WTC11 (cell line): Measurements from ENCODE around the gene ATF3. TPM values are rescaled to one million over a fixed set of nuclear protein-coding genes. Genes with fewer than 3 reads are reported as not detected.

Experiments used
- ATAC-seq: fragments of 200-7000 bp; cut with Tn5 transposase; 2 replicates; pipeline ENCODE4 v1.10.0; 2021; ENCODE audit warnings: mild to moderate bottlenecking, moderate library complexity
- CTCF ChIA-PET: fragments of 300-600 bp; sonication (Branson Sonifier 250); formaldehyde crosslinking; loops from one replicate; lab custom pipeline; 2021; ENCODE audit warnings: antibody characterized with exemption; lab: Charles Lee
- POLR2A ChIA-PET: fragments of 350-600 bp; sonication (Branson Sonifier 250); formaldehyde crosslinking; loops from one replicate; lab custom pipeline; 2021; ENCODE audit warnings: antibody characterized with exemption; lab: Charles Lee
- DNase-seq: peaks from one replicate; pipeline ENCODE4 v3.0.0; 2021; ENCODE audit warnings: low spot score
- H3K27ac Mint-ChIP-seq: 2 replicates; pipeline ENCODE4 v1.8.0; 2021; ENCODE audit warnings: mixed read lengths
- H3K27me3 Mint-ChIP-seq: 2 replicates; pipeline ENCODE4 v1.8.0; 2021; ENCODE audit warnings: low read depth, mild to moderate bottlenecking, moderate library complexity, mixed read lengths
- H3K36me3 Mint-ChIP-seq: 2 replicates; pipeline ENCODE4 v1.8.0; 2021; ENCODE audit warnings: mixed read lengths
- H3K4me1 Mint-ChIP-seq: 2 replicates; pipeline ENCODE4 v1.8.0; 2022; ENCODE audit warnings: mixed read lengths
- H3K4me3 Mint-ChIP-seq: 2 replicates; pipeline ENCODE4 v1.8.0; 2021; ENCODE audit warnings: mild to moderate bottlenecking, moderate library complexity, mixed read lengths
- H3K9me3 Mint-ChIP-seq: 2 replicates; pipeline ENCODE4 v1.8.0; 2021; ENCODE audit warnings: mixed read lengths
- AR ChIP-seq: fragments of 250-450 bp; sonication (Bioruptor Pico); IDR thresholded peaks from 2 replicates; pipeline ENCODE4 v1.9.0; 2021; ENCODE audit warnings: mild to moderate bottlenecking
- ATF3 ChIP-seq: sonication (generic); formaldehyde crosslinking; conservative IDR thresholded peaks from 2 replicates; pipeline ENCODE4 v1.8.1; 2022; ENCODE audit warnings: mild to moderate bottlenecking, missing genetic modification reagents
- CTCF ChIP-seq: fragments of 200-600 bp; IDR thresholded peaks from 2 replicates; pipeline ENCODE4 v1.8.0; 2022; ENCODE audit warnings: antibody characterized with exemption
- E2F1 ChIP-seq: sonication (generic); formaldehyde crosslinking; IDR thresholded peaks from 2 replicates; pipeline ENCODE4 v1.8.0; 2022; ENCODE audit warnings: mild to moderate bottlenecking, missing genetic modification reagents
- E2F5 ChIP-seq: sonication (generic); formaldehyde crosslinking; IDR thresholded peaks from 2 replicates; pipeline ENCODE4 v1.8.1; 2022; ENCODE audit warnings: mild to moderate bottlenecking, moderate library complexity, missing genetic modification reagents
- GABPB1 ChIP-seq: sonication (generic); formaldehyde crosslinking; IDR thresholded peaks from 2 replicates; pipeline ENCODE4 v1.8.1; 2023; ENCODE audit warnings: mild to moderate bottlenecking, missing genetic modification reagents
- GRHL2 ChIP-seq: fragments of 250-450 bp; sonication (Bioruptor Pico); IDR thresholded peaks from 2 replicates; pipeline ENCODE4 v1.8.0; 2022; ENCODE audit warnings: mild to moderate bottlenecking, moderate library complexity; ENCODE audit not compliant: insufficient replicate concordance, severe bottlenecking
- IRF1 ChIP-seq: sonication (generic); formaldehyde crosslinking; IDR thresholded peaks from 2 replicates; pipeline ENCODE4 v1.8.0; 2023; ENCODE audit warnings: missing genetic modification reagents
- MLX ChIP-seq: sonication (generic); formaldehyde crosslinking; IDR thresholded peaks from 2 replicates; pipeline ENCODE4 v1.8.1; 2023; ENCODE audit warnings: mild to moderate bottlenecking, missing genetic modification reagents, moderate library complexity
- TEAD1 ChIP-seq: sonication (generic); formaldehyde crosslinking; IDR thresholded peaks from 2 replicates; pipeline ENCODE4 v1.8.0; 2022; ENCODE audit warnings: mild to moderate bottlenecking, missing genetic modification reagents
- USF2 ChIP-seq: sonication (generic); formaldehyde crosslinking; IDR thresholded peaks from 2 replicates; pipeline ENCODE4 v1.8.1; 2023; ENCODE audit warnings: mild to moderate bottlenecking, missing genetic modification reagents, moderate library complexity
- ZNF281 ChIP-seq: sonication (generic); formaldehyde crosslinking; IDR thresholded peaks from 2 replicates; pipeline ENCODE4 v1.8.0; 2023; ENCODE audit warnings: mild to moderate bottlenecking, missing genetic modification reagents
- total RNA-seq: library from RNA; stranded (reverse); gene quantifications from 3 replicates; pipeline ENCODE4 v1.2.3, GENCODE V29; 2021

Gene ATF3
- total RNA-seq, 1 experiment from 2014 or later = 19.4 TPM

GRCh38 chr1:212628813-212629415 is 20.4 kb downstream of the ATF3 start (continued):
- no peak for TF ChIP-seq USF2 (CRISPR knock-in tag)

GRCh38 chr1:212629450-212630157 is 21.0 kb downstream of the ATF3 start:
- TF ChIP-seq ATF3 = no peak
- TF ChIP-seq, all 79 proteins: peak for 0
- H3K27ac Mint-ChIP-seq = no peak overlapping the region

GRCh38 chr1:212630158-212630900 is 21.8 kb downstream of the ATF3 start:
- H3K36me3 Mint-ChIP-seq = peaks cover 8% of the 10 kb centered on the region
- ATAC-seq (peak; percentile 99), DNase-seq (peak; percentile 73)
- no peak overlapping the region for H3K4me3 Mint-ChIP-seq
- peaks cover 4% of the 10 kb centered on the region for H3K27me3 Mint-ChIP-seq
- H3K27ac Mint-ChIP-seq = no peak overlapping the region
- H3K4me1 Mint-ChIP-seq = no peaks in the 10 kb centered on the region
- TF ChIP-seq CTCF (peak; percentile 87), ZNF281 (CRISPR knock-in tag) (no peak), TEAD1 (CRISPR knock-in tag) (no peak)
- POLR2A ChIA-PET = interaction anchor here (1.0 kb wide), 1 partner anchor 9 kb away, joined by 5 read pairs; no protein-coding TSS in a partner anchor
- CTCF ChIA-PET = interaction anchor here (0.6 to 2.5 kb wide), 11 partner anchors 18 to 644 kb away, joined by 3 to 17 read pairs (median 5); no protein-coding TSS in a partner anchor
- H3K9me3 Mint-ChIP-seq = peaks cover 13% of the 10 kb centered on the region

More at GRCh38 chr1:212629450-212630157, 21.0 kb downstream of the ATF3 start:
- peaks cover 8% of the 10 kb centered on the region for H3K9me3 Mint-ChIP-seq
- H3K27me3 Mint-ChIP-seq = peaks cover 4% of the 10 kb centered on the region
- POLR2A ChIA-PET = no interaction called here
- ATAC-seq (no peak), DNase-seq (no peak)
- H3K4me1 Mint-ChIP-seq = no peaks in the 10 kb centered on the region
- H3K36me3 Mint-ChIP-seq = peaks cover 4% of the 10 kb centered on the region
- no peak overlapping the region for H3K4me3 Mint-ChIP-seq
- CTCF ChIA-PET = interaction anchor here (0.6 to 2.5 kb wide), 9 partner anchors 11 to 173 kb away, joined by 3 to 17 read pairs (median 8); no protein-coding TSS in a partner anchor

GRCh38 chr1:212633161-212633560 is 24.6 kb downstream of the ATF3 start:
- Mint-ChIP-seq H3K9me3 (peaks cover 13% of the 10 kb centered on the region), H3K4me1 (peaks cover 8% of the 10 kb centered on the region; the same call in 1 of the 2 replicates), H3K36me3 (peaks cover 8% of the 10 kb centered on the region), H3K27me3 (no peaks in the 10 kb centered on the region; the same call in none of the 2 replicates), H3K27ac (no peak overlapping the region), H3K4me3 (no peak overlapping the region)
- no peak for ATAC-seq
- DNase-seq = no peak
- POLR2A ChIA-PET = no interaction called here
- CTCF ChIA-PET = interaction anchor here (1.2 to 1.5 kb wide), 2 partner anchors 32 to 176 kb away, joined by 3 to 7 read pairs; no protein-coding TSS in a partner anchor
- TF ChIP-seq IRF1 (CRISPR knock-in tag) (no peak), AR (CRISPR knock-in tag) (no peak), E2F5 (CRISPR knock-in tag) (no peak), MLX (no peak), GRHL2 (CRISPR knock-in tag) (no peak), E2F1 (CRISPR knock-in tag) (no peak), GABPB1 (CRISPR knock-in tag) (no peak)
